Inflammatory macrophage treated with lipopolysaccharide for 4 hours (primary cell): ENCODE results near the gene RALGPS1.

Source experiments
- DNase-seq: peaks from one replicate; pipeline ENCODE4 v3.0.0-alpha.2; 2020

RALGPS1 gene

GRCh38 chr9:127027694-127028093 is 113.1 kb downstream of the RALGPS1 start:
- no peak for DNase-seq

GRCh38 chr9:127029548-127029947 is 115.0 kb downstream of the RALGPS1 start:
- DNase-seq, result no peak

GRCh38 chr9:127030814-127031740 is 116.5 kb downstream of the RALGPS1 start:
- no peak for DNase-seq

- no peak for DNase-seq
These were observed 117.7 kb downstream of the RALGPS1 start for GRCh38 chr9:127032256-127032655.

- DNase-seq, result no peak
These were observed 118.5 kb downstream of the RALGPS1 start for GRCh38 chr9:127033061-127033460.

- no peak for DNase-seq
These were observed 119.2 kb downstream of the RALGPS1 start for GRCh38 chr9:127033789-127034188.

- DNase-seq, result no peak
These were observed 120.1 kb downstream of the RALGPS1 start for GRCh38 chr9:127034691-127035090.

- DNase-seq, result no peak
These were observed 120.8 kb downstream of the RALGPS1 start for GRCh38 chr9:127035423-127035822.

GRCh38 chr9:127035948-127036347 is 121.4 kb downstream of the RALGPS1 start:
- DNase-seq, result no peak

GRCh38 chr9:127036437-127036836 is 121.9 kb downstream of the RALGPS1 start:
- DNase-seq, result no peak

GRCh38 chr9:127038531-127038930 is 123.9 kb downstream of the RALGPS1 start:
- DNase-seq, result no peak

GRCh38 chr9:127039492-127039891 is 124.9 kb downstream of the RALGPS1 start:
- no peak for DNase-seq

GRCh38 chr9:127045148-127045547 is 130.6 kb downstream of the RALGPS1 start:
- DNase-seq, result no peak

- DNase-seq, result no peak
These were observed 133.4 kb downstream of the RALGPS1 start for GRCh38 chr9:127047971-127048370.

- DNase-seq, result peak; percentile 83
These were observed 134.5 kb downstream of the RALGPS1 start for GRCh38 chr9:127049044-127049443.

- DNase-seq, result no peak
These were observed 135.0 kb downstream of the RALGPS1 start for GRCh38 chr9:127049581-127049980.

GRCh38 chr9:127050152-127050551 is 135.6 kb downstream of the RALGPS1 start:
- DNase-seq, result no peak

GRCh38 chr9:127050591-127051001 is 136.0 kb downstream of the RALGPS1 start:
- DNase-seq, result peak; percentile 14

GRCh38 chr9:127051881-127052595 is 137.5 kb downstream of the RALGPS1 start:
- no peak for DNase-seq

- DNase-seq, result no peak
These were observed 138.7 kb downstream of the RALGPS1 start for GRCh38 chr9:127053057-127053821.

- DNase-seq, result no peak
These were observed 139.4 kb downstream of the RALGPS1 start for GRCh38 chr9:127053960-127054359.

- DNase-seq, result no peak
These were observed 141.3 kb downstream of the RALGPS1 start for GRCh38 chr9:127055745-127056402.

- no peak for DNase-seq
These were observed 141.9 kb downstream of the RALGPS1 start for GRCh38 chr9:127056446-127056845.
